ENCODE data around the gene MOGAT1.

- TF ChIP-seq SIX5 (IDR thresholded peaks at IDR 0.05; ENCODE audit: low read depth, low read length) (no peak), KDM1A (IDR thresholded peaks at IDR 0.05; ENCODE audit: borderline replicate concordance, low read length) (no peak), CTCF (IDR thresholded peaks at IDR 0.05; ENCODE audit: control extremely low read depth in 1 of 3, insufficient read depth in 1 of 3, low read depth in 1 of 3, low read length in 3 of 3) (no peak), POLR2AphosphoS5 (IDR thresholded peaks at IDR 0.05; ENCODE audit: low read depth, low read length) (no peak), EP300 (IDR thresholded peaks at IDR 0.05; ENCODE audit: borderline replicate concordance in 1 of 2, low read depth in 2 of 2, low read length in 2 of 2) (no peak), SP2 (IDR thresholded peaks at IDR 0.05; ENCODE audit: low read length) (no peak), CBX5 (IDR thresholded peaks at IDR 0.05; ENCODE audit: low read depth, low read length) (no peak), POLR2A (IDR thresholded peaks at IDR 0.05; ENCODE audit: control extremely low read depth in 1 of 2, low read depth in 2 of 2, low read length in 2 of 2) (no peak), RFX5 (IDR thresholded peaks at IDR 0.05; ENCODE audit: borderline replicate concordance, low read depth, low read length) (no peak), GTF2F1 (IDR thresholded peaks at IDR 0.05; ENCODE audit: borderline replicate concordance, low read depth, low read length) (no peak), SIN3A (conservative IDR thresholded peaks at IDR 0.05 in 1 of 2, IDR thresholded peaks at IDR 0.05 in 1 of 2; ENCODE audit: low read depth in 1 of 2, low read length in 2 of 2) (no peak)
- TF ChIP-seq, protein P1, sequence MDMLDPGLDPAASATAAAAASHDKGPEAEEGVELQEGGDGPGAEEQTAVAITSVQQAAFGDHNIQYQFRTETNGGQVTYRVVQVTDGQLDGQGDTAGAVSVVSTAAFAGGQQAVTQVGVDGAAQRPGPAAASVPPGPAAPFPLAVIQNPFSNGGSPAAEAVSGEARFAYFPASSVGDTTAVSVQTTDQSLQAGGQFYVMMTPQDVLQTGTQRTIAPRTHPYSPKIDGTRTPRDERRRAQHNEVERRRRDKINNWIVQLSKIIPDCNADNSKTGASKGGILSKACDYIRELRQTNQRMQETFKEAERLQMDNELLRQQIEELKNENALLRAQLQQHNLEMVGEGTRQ (IDR thresholded peaks at IDR 0.05; ENCODE audit: low read length), result no peak
Measured at GRCh38 chr2:222706616-222707015, 35.2 kb downstream of the MOGAT1 start.
